PC-9 (cell line): Measurements from ENCODE around the gene SH3RF3. TPM values are rescaled to one million over a fixed set of nuclear protein-coding genes. Genes with fewer than 3 reads are reported as not detected.

ENCODE experiments used
- BruUV-seq: library from RNA; stranded (reverse); fragments of 400-500 nt; replicated peaks from 2 replicates; lab custom pipeline; 2021; lab: Mats Ljungman, UMichigan
- CTCF ChIA-PET: fragments of 300-600 bp; sonication (Branson Sonifier 250); formaldehyde crosslinking; loops from one replicate; lab custom pipeline; 2022; ENCODE audit warnings: antibody characterized with exemption; lab: Charles Lee
- POLR2A ChIA-PET: fragments of 300-600 bp; sonication (Branson Sonifier 250); formaldehyde crosslinking; loops from one replicate; lab custom pipeline; 2022; ENCODE audit warnings: antibody characterized with exemption; ENCODE audit not compliant: unreplicated experiment; lab: Charles Lee
- DNase-seq, 2 experiments: peaks; one replicate each; pipeline versions ENCODE4 v3.0.0 to v3.0.0-alpha.2; 2015 to 2022; ENCODE audit warnings: mixed read lengths in 1 of 2
- H2AFZ ChIP-seq: fragments of 200-600 bp; sonication (generic); 2 replicates; pipeline ENCODE4 v1.8.1; 2017; ENCODE audit warnings: antibody characterized with exemption
- H3F3A ChIP-seq: fragments of 200-600 bp; sonication (generic); 2 replicates; pipeline ENCODE4 v1.8.1; 2017; ENCODE audit warnings: antibody characterized with exemption, mild to moderate bottlenecking, low read depth; ENCODE audit not compliant: insufficient read depth
- H3K27ac ChIP-seq: fragments of 200-600 bp; sonication (generic); 2 replicates; pipeline ENCODE4 v1.6.1; 2016; ENCODE audit warnings: mixed run types
- H3K27me3 ChIP-seq: fragments of 200-600 bp; sonication (generic); 2 replicates; pipeline ENCODE4 v1.6.1; 2016; ENCODE audit warnings: low read depth, mixed run types; ENCODE audit not compliant: insufficient read depth
- H3K36me3 ChIP-seq: fragments of 200-600 bp; sonication (generic); 2 replicates; pipeline ENCODE4 v1.6.1; 2016; ENCODE audit warnings: low read depth, mixed run types
- H3K4me1 ChIP-seq: fragments of 200-600 bp; sonication (generic); replicated peaks from 2 replicates; pipeline ENCODE4 v1.6.1; 2016; ENCODE audit warnings: mixed run types; ENCODE audit not compliant: insufficient read depth
- H3K4me2 ChIP-seq: fragments of 200-600 bp; sonication (generic); 2 replicates; pipeline ENCODE4 v1.6.1; 2017; ENCODE audit warnings: mixed run types
- H3K4me3 ChIP-seq: fragments of 200-600 bp; sonication (generic); 2 replicates; pipeline ENCODE4 v1.6.1; 2016; ENCODE audit warnings: mixed run types
- H3K79me2 ChIP-seq: fragments of 200-600 bp; sonication (generic); 2 replicates; pipeline ENCODE4 v1.6.1; 2017; ENCODE audit warnings: low read depth, mixed run types
- H3K9me2 ChIP-seq: fragments of 200-600 bp; sonication (generic); 2 replicates; pipeline ENCODE4 v1.8.1; 2017; ENCODE audit warnings: mild to moderate bottlenecking; ENCODE audit not compliant: insufficient read depth
- H3K9me3 ChIP-seq: fragments of 200-600 bp; sonication (generic); 2 replicates; pipeline ENCODE4 v1.8.1; 2016; ENCODE audit warnings: low read depth; ENCODE audit not compliant: insufficient read depth
- H4K20me1 ChIP-seq: fragments of 200-600 bp; sonication (generic); 2 replicates; pipeline ENCODE4 v1.8.1; 2017; ENCODE audit not compliant: insufficient read depth
- EZH2 ChIP-seq: fragments of 200-600 bp; sonication (generic); IDR thresholded peaks from 2 replicates; pipeline ENCODE4 v1.8.0; 2017; ENCODE audit warnings: antibody characterized with exemption, low read depth
- intact Hi-C: fragments of 100-400 bp; cut with micrococcal nuclease; formaldehyde crosslinking; loops from one replicate; pipeline ENCODE4 v1.10.0; 2022; ENCODE audit not compliant: unreplicated experiment
- total RNA-seq: library from RNA; stranded (reverse); gene quantifications from 2 replicates; pipeline ENCODE4 v1.2.3, GENCODE V29; 2021
- TF ChIP-seq, protein P1 (sequence below): fragments of 200-600 bp; sonication (generic); conservative IDR thresholded peaks from 2 replicates; pipeline ENCODE4 v1.6.1; 2017; ENCODE audit warnings: mixed run types, antibody characterized with exemption, mild to moderate bottlenecking, moderate library complexity

The SH3RF3 gene
- total RNA-seq, 1 experiment from 2014 or later: 6.1 TPM

DNA sequence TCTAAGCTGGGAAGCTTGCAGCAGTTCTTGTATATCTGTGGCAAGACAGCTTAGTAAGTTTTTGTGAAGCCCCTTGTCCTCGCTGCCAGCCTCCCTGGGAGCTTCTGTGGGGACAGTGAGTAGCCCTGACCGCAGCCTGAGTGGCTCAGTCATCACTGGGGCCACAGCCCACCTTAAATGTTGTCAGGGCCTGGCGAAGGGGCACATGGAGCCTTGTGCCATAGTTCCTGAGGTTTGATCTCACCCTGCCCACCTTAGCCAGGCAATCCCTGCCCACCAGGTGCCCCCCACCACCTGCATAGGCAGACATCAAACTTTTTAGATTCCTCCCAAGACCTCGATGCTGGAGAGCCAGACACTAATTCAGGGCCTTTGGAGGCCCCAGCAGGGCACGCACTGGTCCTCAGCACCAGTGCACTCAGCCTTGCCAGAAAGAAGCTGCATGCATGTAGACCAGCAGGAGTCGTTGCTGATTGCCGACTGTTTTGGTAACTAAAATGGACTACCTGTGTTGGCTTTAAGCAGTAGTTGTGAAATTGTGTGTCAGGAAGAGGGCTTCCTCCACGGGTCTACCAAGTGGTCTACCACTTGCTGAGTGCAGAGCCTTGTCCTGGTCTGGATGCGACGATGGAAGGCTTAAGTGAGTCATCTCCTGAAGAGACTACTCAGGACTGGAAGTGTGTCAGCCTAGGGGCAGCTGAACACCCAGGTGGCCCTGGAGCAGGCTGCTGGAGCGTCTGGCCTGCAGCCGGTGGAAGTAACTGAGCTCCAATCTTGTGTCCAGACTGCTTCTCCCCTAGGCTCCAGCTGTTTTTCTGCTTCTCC, 251.7 kb downstream of the SH3RF3 start:
- Histone ChIP-seq H3K36me3 (no peaks in the 10 kb centered on the region), H3K9me3 (no peaks in the 10 kb centered on the region), H3K4me3 (no peak overlapping the region), H3F3A (no peaks in the 10 kb centered on the region), H3K4me1 (peaks cover 7% of the 10 kb centered on the region; the same call in 1 of the 2 replicates), H3K4me2 (no peak overlapping the region), H3K27ac (no peak overlapping the region), H2AFZ (no peak overlapping the region), H3K79me2 (no peaks in the 10 kb centered on the region), H3K27me3 (no peaks in the 10 kb centered on the region), H4K20me1 (peaks cover 5% of the 10 kb centered on the region; the same call in 1 of the 2 replicates), H3K9me2 (no peaks in the 10 kb centered on the region)
- no peak for DNase-seq
- ChIA-PET CTCF (no interaction called here), POLR2A (no interaction called here)
- TF ChIP-seq EZH2: no peak
- TF ChIP-seq, protein P1, sequence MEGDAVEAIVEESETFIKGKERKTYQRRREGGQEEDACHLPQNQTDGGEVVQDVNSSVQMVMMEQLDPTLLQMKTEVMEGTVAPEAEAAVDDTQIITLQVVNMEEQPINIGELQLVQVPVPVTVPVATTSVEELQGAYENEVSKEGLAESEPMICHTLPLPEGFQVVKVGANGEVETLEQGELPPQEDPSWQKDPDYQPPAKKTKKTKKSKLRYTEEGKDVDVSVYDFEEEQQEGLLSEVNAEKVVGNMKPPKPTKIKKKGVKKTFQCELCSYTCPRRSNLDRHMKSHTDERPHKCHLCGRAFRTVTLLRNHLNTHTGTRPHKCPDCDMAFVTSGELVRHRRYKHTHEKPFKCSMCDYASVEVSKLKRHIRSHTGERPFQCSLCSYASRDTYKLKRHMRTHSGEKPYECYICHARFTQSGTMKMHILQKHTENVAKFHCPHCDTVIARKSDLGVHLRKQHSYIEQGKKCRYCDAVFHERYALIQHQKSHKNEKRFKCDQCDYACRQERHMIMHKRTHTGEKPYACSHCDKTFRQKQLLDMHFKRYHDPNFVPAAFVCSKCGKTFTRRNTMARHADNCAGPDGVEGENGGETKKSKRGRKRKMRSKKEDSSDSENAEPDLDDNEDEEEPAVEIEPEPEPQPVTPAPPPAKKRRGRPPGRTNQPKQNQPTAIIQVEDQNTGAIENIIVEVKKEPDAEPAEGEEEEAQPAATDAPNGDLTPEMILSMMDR: no peak
- BruUV-seq: no TSS peak
- intact Hi-C loops: no loop called here

DNA sequence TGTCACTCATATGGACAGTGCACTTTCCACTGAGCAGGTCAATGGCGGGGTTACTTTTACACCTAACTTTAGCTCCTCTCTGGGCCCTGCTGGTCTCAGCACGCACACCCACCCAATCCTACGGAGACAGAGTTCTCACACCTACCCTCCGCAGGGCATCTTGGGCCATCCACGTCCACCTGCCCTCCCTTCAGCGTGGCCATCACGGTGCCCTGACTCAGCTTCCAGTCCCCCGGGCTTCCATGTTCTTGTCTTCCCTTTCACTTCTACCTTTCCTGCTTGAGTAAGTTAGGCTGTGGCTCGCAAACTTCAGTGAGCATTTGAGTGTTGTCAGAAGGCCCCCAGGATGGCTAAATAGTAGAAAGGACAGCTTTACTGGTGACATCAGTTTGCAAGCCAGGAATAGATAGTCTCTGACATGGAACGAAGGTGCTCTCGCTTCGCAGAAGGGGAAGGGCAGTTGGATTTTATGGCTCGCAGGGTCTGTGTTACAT, 252.4 kb downstream of the SH3RF3 start:
- H3F3A ChIP-seq: no peaks in the 10 kb centered on the region
- BruUV-seq: no TSS peak
- no peaks in the 10 kb centered on the region for H3K27me3 ChIP-seq
- no peak for TF ChIP-seq EZH2
- TF ChIP-seq, protein P1: no peak
- H3K4me2 ChIP-seq: no peak overlapping the region
- no peak for DNase-seq
- intact Hi-C loops: no loop called here
- no peak overlapping the region for H2AFZ ChIP-seq
- no peaks in the 10 kb centered on the region for H3K79me2 ChIP-seq
- no peak overlapping the region for H3K27ac ChIP-seq
- peaks cover under 1% of the 10 kb centered on the region; the same call in 1 of the 2 replicates for H3K4me1 ChIP-seq
- ChIA-PET CTCF (no interaction called here), POLR2A (interaction anchor here (0.6 kb wide), 1 partner anchor 184 kb away, joined by 5 read pairs; no protein-coding TSS in a partner anchor)
- no peak overlapping the region for H3K4me3 ChIP-seq
- H3K36me3 ChIP-seq: no peaks in the 10 kb centered on the region
- no peaks in the 10 kb centered on the region for H3K9me3 ChIP-seq
- peaks cover 5% of the 10 kb centered on the region; the same call in 1 of the 2 replicates for H4K20me1 ChIP-seq
- H3K9me2 ChIP-seq: no peaks in the 10 kb centered on the region

DNA sequence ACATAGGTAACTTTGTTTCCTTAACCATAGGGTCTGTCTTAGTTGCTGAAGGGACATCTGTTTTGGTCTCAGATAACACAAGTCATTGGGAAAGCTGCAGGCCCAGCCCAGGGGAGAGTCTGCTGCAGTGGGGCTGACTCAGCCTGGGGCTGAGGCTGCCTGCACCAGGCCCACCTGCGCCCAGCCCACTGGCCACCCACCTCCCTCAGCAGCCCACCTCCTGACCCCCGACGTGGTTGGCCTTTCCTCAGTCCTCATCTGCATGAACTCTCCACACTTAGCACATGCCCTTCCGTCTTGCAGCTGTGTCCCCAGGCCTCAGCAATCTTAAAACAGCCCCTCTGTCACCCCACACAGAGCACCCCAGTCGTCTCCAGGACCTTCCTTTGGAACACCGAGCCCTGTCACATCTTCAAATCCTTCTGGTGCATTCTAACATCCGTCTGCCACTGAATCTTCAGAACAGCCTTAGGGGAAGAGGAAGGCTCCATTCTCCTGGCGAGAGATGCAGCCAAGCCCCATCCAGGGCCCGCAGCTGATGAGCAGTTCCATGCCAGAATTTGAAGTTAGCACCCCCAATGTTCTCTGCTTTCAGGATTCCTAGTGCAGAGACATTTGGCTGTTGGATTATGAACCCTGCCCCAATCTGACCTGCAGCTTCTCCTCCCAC, 253.4 kb downstream of the SH3RF3 start:
- no peak for DNase-seq
- H4K20me1 ChIP-seq: peaks cover 10% of the 10 kb centered on the region; the same call in 1 of the 2 replicates

More for the DNA sequence above, 253.4 kb downstream of the SH3RF3 start:
- Histone ChIP-seq H3F3A (no peaks in the 10 kb centered on the region), H3K79me2 (no peaks in the 10 kb centered on the region), H3K27ac (no peak overlapping the region), H2AFZ (no peak overlapping the region), H3K9me3 (no peaks in the 10 kb centered on the region), H3K4me3 (no peak overlapping the region), H3K36me3 (no peaks in the 10 kb centered on the region), H3K4me1 (no peaks in the 10 kb centered on the region), H3K27me3 (no peaks in the 10 kb centered on the region), H3K4me2 (no peak overlapping the region), H3K9me2 (no peaks in the 10 kb centered on the region)
- no TSS peak for BruUV-seq
- intact Hi-C loops: loop anchor here (2.0 kb wide), 1 partner anchor 66 kb away; no protein-coding TSS in a partner anchor
- TF ChIP-seq EZH2: no peak
- TF ChIP-seq, protein P1: no peak
- ChIA-PET CTCF (interaction anchor here (0.5 kb wide), 1 partner anchor 480 kb away, joined by 4 read pairs; no protein-coding TSS in a partner anchor), POLR2A (no interaction called here)
